Aorta (tissue), 5 donors: ENCODE measurements around the gene TAF4. TPM values are rescaled to one million over a fixed set of nuclear protein-coding genes. Genes with fewer than 3 reads are reported as not detected.

Experiments
- ATAC-seq: fragments of 200-7000 bp; cut with Tn5 transposase; one replicate; pipeline ENCODE4 v1.9.1; 2022; ENCODE audit warnings: moderate library complexity; ENCODE audit not compliant: low FRiP score
- DNase-seq, 2 donors: peaks; one replicate each; pipeline ENCODE4 v3.0.0-alpha.2; 2020
- H3K27ac ChIP-seq, 2 donors: one replicate each; pipeline ENCODE4 v1.5.1; 2013; ENCODE audit warnings: low read length in 2 of 2, mild to moderate bottlenecking in 2 of 2, moderate library complexity in 2 of 2, control low read depth in 1 of 2, inconsistent platforms in 1 of 2, low read depth in 1 of 2
- H3K27me3 ChIP-seq, 2 donors: one replicate each; pipeline ENCODE4 v1.6.1; 2013; ENCODE audit warnings: control low read depth in 1 of 2, low read length in 1 of 2, mild to moderate bottlenecking in 1 of 2, moderate library complexity in 1 of 2; ENCODE audit not compliant: insufficient read depth in 2 of 2, control insufficient read depth in 1 of 2
- H3K36me3 ChIP-seq, 2 donors: one replicate each; pipeline ENCODE4 v1.6.1; 2013; ENCODE audit warnings: control low read depth in 1 of 2, low read length in 1 of 2, mild to moderate bottlenecking in 1 of 2; ENCODE audit not compliant: insufficient read depth in 2 of 2, control insufficient read depth in 1 of 2
- H3K4me1 ChIP-seq, 2 donors: one replicate each; pipeline ENCODE4 v1.6.1; 2013; ENCODE audit warnings: low read length in 2 of 2, control low read depth in 1 of 2, mild to moderate bottlenecking in 1 of 2, moderate library complexity in 1 of 2; ENCODE audit not compliant: insufficient read depth in 2 of 2, control insufficient read depth in 1 of 2
- H3K4me3 ChIP-seq, 2 donors: one replicate each; pipeline ENCODE4 v1.5.1; 2013; ENCODE audit warnings: low read length in 2 of 2, control low read depth in 1 of 2, mild to moderate bottlenecking in 1 of 2
- H3K9me3 ChIP-seq: one replicate; pipeline ENCODE4 v1.6.1; 2013; ENCODE audit warnings: mild to moderate bottlenecking, low read length; ENCODE audit not compliant: control insufficient read depth
- WGBS, 2 donors: extraction: QIAGEN DNeasy Blood & Tissue Kit; methylation state at CpG; one replicate each; pipeline ENCODE4 v1.1.7; 2013; 5-methylcytosine and 5-hydroxymethylcytosine counted together
- intact Hi-C, 2 donors: fragments of 100-400 bp; cut with DNase I; formaldehyde crosslinking; loops; one replicate each; pipeline versions ENCODE4 v1.14.2 to v1.15.0; 2022
- microRNA-seq, 2 donors: library from miRNA; unstranded; fragments of <30 nt; microRNA quantifications; one replicate each; pipeline ENCODE4 v1.2.0, GENCODE V29; 2020
- polyA plus RNA-seq, 2 donors: library from polyadenylated mRNA; stranded (reverse); fragments of 200-250 nt; gene quantifications; one replicate each; pipeline ENCODE4 v1.2.3, GENCODE V29; 2013
- total RNA-seq, 2 donors: library from RNA; stranded (reverse); fragmentation: NEBNext Ultra II Directional; extraction: Animal tissue kit (Norgen Biotek cat#: 25700); gene quantifications; one replicate each; pipeline ENCODE4 v1.2.1, GENCODE V29; 2021
- donor health status: healthy with polysubstance abuse.
- donor health status: Bipolar disorder and iron deficiency.
- donor health status: DM: no; HTN: no; CAD: no.
- donor health status: DM: no; HTN: no; CAD: no.
- donor health status: DM: yes; HTN: yes; CAD: no.

Gene TAF4
- total and polyA plus RNA-seq, 4 donors, result 2.5 to 19.5 (median 9.0) TPM

DNA sequence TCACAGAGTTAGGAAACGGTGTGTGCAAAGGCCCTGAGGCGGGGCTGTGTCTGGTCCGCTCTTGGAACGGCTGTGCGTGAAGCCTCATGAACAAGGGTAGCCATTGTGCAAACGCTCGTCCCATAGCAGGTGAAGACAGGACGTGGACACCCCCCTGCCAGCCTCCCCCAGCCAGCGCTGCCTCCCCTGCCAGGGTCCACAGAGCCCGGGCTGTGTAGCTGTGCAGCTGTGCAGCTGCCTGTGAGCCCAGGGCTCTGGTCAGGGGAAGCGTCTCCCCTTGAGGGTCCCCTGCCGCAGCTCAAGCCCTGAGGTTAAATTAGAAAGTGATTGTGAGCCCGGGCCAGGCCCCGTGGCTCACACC is 139.4 kb downstream of the TAF4 start:
- peaks cover 2% of the 10 kb centered on the region for H3K9me3 ChIP-seq
- WGBS, 2 donors, result 90 to 95% methylated on average over 14 of the region's 14 CpGs

DNA sequence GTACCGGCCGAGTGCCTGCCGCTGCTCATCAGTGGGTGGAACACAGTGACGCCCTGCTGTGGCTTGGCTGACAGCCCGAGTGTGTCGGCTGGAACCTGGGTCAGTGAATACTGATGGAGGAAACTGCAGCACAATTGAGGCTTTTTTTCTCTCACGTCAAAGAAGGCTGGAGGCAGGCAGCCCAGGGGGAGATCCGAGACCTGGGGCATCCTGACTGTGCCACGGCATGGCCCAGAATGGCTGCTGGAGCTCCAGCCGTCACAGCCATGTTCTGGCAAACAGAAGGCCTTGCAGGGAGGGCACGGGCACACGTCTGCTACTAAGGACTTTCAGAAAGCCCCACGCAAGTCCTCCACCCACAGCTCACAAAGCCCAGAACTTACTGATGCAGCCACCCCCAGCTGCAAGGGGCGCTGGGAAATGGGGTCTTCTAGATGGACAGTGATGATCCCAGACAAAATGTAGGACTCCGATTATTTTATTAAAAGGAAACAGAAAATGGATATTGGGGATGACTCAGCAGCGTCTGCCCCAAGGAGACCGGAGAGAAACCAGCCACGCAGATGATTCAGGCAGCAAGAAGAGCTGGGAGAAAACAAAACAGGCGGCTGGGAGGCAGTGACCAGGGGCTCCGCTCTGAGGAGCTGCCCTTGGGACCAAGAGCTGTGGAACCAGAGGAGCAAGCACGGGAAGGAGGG is 140.0 kb downstream of the TAF4 start:
- Histone ChIP-seq H3K36me3 (no peaks in the 10 kb centered on the region), H3K27ac (no peak overlapping the region), H3K4me1 (no peaks in the 10 kb centered on the region), H3K4me3 (no peak overlapping the region), H3K9me3 (peaks cover 2% of the 10 kb centered on the region), H3K27me3 (no peaks in the 10 kb centered on the region)
- 71 to 74% methylated on average over 20 to 21 of the region's 21 CpGs for WGBS, 2 donors
- ATAC-seq (no peak), DNase-seq (no peak)
- intact Hi-C loops, result no loop called here

More for the DNA sequence above, 139.4 kb downstream of the TAF4 start:
- Histone ChIP-seq H3K4me1 (no peaks in the 10 kb centered on the region), H3K36me3 (no peaks in the 10 kb centered on the region), H3K4me3 (no peak overlapping the region), H3K27me3 (no peaks in the 10 kb centered on the region), H3K27ac (no peak overlapping the region)
- intact Hi-C loops, result no loop called here
- no peak for DNase-seq
- no peak for ATAC-seq

DNA sequence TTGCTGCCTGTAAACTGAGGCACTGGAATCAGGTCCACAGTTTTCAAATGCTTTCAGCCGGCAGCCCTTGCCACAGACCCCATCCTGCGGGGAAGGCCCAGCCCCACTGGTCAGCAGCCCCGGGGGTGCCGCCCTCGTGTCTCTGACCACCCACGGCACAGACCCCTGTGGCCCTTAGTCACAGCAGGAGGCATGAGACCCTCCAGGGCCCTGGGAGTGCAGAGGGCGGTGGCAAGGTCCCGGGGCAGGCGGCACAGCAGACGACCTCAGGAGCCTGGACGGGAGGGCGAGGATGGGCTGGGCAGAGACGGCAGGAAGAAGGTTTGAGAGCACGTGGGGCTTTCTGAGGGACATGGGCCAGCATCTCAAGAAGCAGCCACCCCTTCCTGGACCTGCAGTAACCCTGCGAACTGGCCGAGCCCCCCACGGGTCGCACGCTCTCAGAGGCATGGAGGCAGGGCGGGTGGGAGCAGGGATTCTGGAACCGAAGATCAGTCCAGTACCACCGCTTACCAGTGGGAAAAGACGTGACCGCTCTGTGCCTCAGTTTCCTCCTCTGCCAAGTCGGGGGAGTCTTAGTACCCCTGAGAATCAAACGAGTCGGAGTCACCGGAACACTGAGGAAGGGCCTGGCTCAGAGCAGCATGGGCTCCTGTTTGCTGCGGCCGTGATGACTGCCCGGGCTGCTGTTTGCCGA is 140.7 kb downstream of the TAF4 start:
- Histone ChIP-seq H3K4me3 (no peak overlapping the region), H3K27me3 (no peaks in the 10 kb centered on the region), H3K36me3 (no peaks in the 10 kb centered on the region), H3K9me3 (peaks cover 2% of the 10 kb centered on the region), H3K27ac (no peak overlapping the region), H3K4me1 (no peaks in the 10 kb centered on the region)
- WGBS, 2 donors, result 82 to 85% methylated on average over 31 to 32 of the region's 32 CpGs
- ATAC-seq (no peak), DNase-seq (peak in 1 of 2 donors; percentile 31)
- intact Hi-C loops, result no loop called here

Small RNA genes within 50 kb of the gene (microRNA-seq; reads per million reads assigned to microRNA genes)
- gene MIR1257, result 0 reads per million in 2 donors
- 0 to 0.60 reads per million in 2 donors for gene MIR3195

Other genes starting within 250 kb of the TAF4 start
- 10 to 100 TPM; 25.0 to 29.5 TPM for gene LSM14B, start 56.6 kb upstream of the TAF4 start, total RNA-seq
- 10 to 100 TPM; 14.5 to 14.8 TPM for gene LSM14B, start 56.6 kb upstream of the TAF4 start, polyA plus RNA-seq
- gene PSMA7, start 77.5 kb upstream of the TAF4 start, total RNA-seq, result 100 to 1,000 TPM; 136 to 176 TPM
- 100 to 1,000 TPM; 235 to 259 TPM for gene PSMA7, start 77.5 kb upstream of the TAF4 start, polyA plus RNA-seq
- 10 to 100 TPM; 12.1 to 19.1 TPM for gene SS18L1, start 77.9 kb upstream of the TAF4 start, total RNA-seq
- 10 to 100 TPM in 1 of 2 donors, 1 to 10 TPM in 1; 4.9 to 10.1 TPM for gene SS18L1, start 77.9 kb upstream of the TAF4 start, polyA plus RNA-seq
- gene MTG2, start 117.1 kb upstream of the TAF4 start, total RNA-seq, result 10 to 100 TPM; 24.6 to 33.3 TPM
- 10 to 100 TPM in 1 of 2 donors, 1 to 10 TPM in 1; 5.3 to 55.3 TPM for gene MTG2, start 117.1 kb upstream of the TAF4 start, polyA plus RNA-seq
- not detected for gene HRH3, start 154.4 kb upstream of the TAF4 start, total RNA-seq
- not detected for gene HRH3, start 154.4 kb upstream of the TAF4 start, polyA plus RNA-seq
- 10 to 100 TPM; 58.0 to 71.3 TPM for gene OSBPL2, start 172.6 kb upstream of the TAF4 start, total RNA-seq
- gene OSBPL2, start 172.6 kb upstream of the TAF4 start, polyA plus RNA-seq, result 10 to 100 TPM; 16.2 to 27.8 TPM
- gene ADRM1, start 237.1 kb upstream of the TAF4 start, total RNA-seq, result 10 to 100 TPM; 56.1 to 61.8 TPM
- gene ADRM1, start 237.1 kb upstream of the TAF4 start, polyA plus RNA-seq, result 10 to 100 TPM; 41.4 to 80.9 TPM